Measurements from ENCODE around the gene RXRB. TPM values are rescaled to one million over a fixed set of nuclear protein-coding genes. Genes with fewer than 3 reads are reported as not detected.

The RXRB gene
- total and polyA plus RNA-seq, 2 of the 8 experiments (the other 6 are each of a cell fraction or from before 2014, with no cell fraction given) = 13.0 to 18.1 TPM

DNA sequence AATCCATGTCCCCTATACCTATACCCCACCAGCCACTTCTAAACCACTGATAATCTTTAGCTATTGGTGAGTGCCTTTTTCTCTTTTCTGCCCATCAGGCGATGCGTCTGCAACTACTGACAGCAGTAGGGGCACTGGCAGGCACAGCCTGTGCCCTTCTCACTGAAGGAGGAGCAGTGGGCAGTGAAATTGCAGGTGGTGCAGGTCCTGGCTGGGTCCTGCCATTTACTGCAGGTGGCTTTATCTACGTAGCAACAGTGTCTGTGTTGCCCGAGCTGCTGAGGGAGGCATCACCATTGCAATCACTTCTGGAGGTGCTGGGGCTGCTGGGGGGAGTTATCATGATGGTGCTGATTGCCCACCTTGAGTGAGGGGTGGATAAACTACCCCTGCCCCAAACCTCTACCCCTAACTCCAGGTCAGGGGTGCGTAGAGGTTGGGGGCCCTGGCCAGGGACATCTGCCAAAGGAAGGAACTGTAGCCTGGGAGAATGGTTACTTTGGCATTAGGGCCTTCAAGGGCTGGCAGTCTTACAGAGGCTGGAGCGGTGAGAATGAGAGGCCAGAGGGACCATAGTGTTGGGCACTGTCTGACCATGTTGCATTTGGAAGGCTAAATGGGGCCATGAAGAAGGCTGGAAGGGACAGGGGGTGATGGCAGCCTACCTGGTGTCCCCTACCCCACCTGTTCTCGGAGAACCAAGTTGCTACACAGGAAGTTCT, 3.1 kb upstream of the RXRB start (continued):
- TF ChIP-seq SP1 (IDR thresholded peaks at IDR 0.05; ENCODE audit: low read depth, low read length) = no peak
- TF ChIP-seq POLR2A (IDR thresholded peaks at IDR 0.05; ENCODE audit: control extremely low read depth in 1 of 2, low read depth in 2 of 2, low read length in 2 of 2) = no peak
- no peak for TF ChIP-seq BCL11A (IDR thresholded peaks at IDR 0.05; ENCODE audit: low read depth in 2 of 2, low read length in 2 of 2)
- no peak for TF ChIP-seq RBBP5 (IDR thresholded peaks at IDR 0.05; ENCODE audit: borderline replicate concordance, low read depth, low read length)
- TF ChIP-seq BRCA1 (IDR thresholded peaks at IDR 0.05; ENCODE audit: low read depth, low read length) = no peak
- TF ChIP-seq RNF2 (IDR thresholded peaks at IDR 0.05; ENCODE audit: borderline replicate concordance, low read depth, low read length, missing control alignments, poor library complexity, severe bottlenecking) = no peak
- no peak for TF ChIP-seq TBP (IDR thresholded peaks at IDR 0.05; ENCODE audit: low read depth, low read length)
- TF ChIP-seq, protein P1, sequence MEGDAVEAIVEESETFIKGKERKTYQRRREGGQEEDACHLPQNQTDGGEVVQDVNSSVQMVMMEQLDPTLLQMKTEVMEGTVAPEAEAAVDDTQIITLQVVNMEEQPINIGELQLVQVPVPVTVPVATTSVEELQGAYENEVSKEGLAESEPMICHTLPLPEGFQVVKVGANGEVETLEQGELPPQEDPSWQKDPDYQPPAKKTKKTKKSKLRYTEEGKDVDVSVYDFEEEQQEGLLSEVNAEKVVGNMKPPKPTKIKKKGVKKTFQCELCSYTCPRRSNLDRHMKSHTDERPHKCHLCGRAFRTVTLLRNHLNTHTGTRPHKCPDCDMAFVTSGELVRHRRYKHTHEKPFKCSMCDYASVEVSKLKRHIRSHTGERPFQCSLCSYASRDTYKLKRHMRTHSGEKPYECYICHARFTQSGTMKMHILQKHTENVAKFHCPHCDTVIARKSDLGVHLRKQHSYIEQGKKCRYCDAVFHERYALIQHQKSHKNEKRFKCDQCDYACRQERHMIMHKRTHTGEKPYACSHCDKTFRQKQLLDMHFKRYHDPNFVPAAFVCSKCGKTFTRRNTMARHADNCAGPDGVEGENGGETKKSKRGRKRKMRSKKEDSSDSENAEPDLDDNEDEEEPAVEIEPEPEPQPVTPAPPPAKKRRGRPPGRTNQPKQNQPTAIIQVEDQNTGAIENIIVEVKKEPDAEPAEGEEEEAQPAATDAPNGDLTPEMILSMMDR (IDR thresholded peaks at IDR 0.05; ENCODE audit: control extremely low read depth in 1 of 3, insufficient read depth in 1 of 3, low read depth in 1 of 3, low read length in 3 of 3) = no peak
- TF ChIP-seq CEBPB (IDR thresholded peaks at IDR 0.05; ENCODE audit: low read depth, low read length) = no peak

Data from H1 (cell line).